ENCODE measurements around the gene TTC28.

DNA sequence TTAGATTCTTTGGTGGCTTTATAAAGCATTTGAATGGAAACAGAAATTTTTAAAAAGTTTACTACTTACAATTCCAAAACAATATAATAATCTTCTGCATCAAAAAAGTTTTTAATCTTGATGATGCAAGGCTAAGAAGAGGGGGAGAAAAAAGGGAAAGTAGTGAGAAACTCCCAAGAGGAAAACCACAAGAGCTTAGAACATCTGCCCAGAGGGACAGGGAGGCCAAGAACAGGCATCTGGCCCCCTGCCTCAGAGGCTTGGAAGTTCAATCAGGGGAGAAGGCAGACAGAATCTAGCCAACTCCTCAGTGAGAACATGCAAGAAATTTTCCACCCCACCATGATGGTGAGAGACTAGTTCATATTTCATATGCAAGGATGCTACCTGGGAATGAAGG lies 23.8 kb upstream of the TTC28 start:
- no peak for TF ChIP-seq POLR2A (IDR thresholded peaks at IDR 0.05)
- TF ChIP-seq, protein P1, sequence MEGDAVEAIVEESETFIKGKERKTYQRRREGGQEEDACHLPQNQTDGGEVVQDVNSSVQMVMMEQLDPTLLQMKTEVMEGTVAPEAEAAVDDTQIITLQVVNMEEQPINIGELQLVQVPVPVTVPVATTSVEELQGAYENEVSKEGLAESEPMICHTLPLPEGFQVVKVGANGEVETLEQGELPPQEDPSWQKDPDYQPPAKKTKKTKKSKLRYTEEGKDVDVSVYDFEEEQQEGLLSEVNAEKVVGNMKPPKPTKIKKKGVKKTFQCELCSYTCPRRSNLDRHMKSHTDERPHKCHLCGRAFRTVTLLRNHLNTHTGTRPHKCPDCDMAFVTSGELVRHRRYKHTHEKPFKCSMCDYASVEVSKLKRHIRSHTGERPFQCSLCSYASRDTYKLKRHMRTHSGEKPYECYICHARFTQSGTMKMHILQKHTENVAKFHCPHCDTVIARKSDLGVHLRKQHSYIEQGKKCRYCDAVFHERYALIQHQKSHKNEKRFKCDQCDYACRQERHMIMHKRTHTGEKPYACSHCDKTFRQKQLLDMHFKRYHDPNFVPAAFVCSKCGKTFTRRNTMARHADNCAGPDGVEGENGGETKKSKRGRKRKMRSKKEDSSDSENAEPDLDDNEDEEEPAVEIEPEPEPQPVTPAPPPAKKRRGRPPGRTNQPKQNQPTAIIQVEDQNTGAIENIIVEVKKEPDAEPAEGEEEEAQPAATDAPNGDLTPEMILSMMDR (IDR thresholded peaks at IDR 0.05) = no peak

All from lower leg skin (tissue), 3 donors.